Ammon's horn (tissue), 1 donor: ENCODE measurements around the gene TYROBP.
"Not testable (repeated sequence)": the region's sequence is repeated elsewhere in the genome, so short reads cannot be mapped to it uniquely, and the experiment has no call there.

Experiments used
- DNase-seq: peaks from one replicate; pipeline ENCODE4 v3.0.0-alpha.2; 2016; ENCODE audit warnings: low spot score

TYROBP gene

DNA sequence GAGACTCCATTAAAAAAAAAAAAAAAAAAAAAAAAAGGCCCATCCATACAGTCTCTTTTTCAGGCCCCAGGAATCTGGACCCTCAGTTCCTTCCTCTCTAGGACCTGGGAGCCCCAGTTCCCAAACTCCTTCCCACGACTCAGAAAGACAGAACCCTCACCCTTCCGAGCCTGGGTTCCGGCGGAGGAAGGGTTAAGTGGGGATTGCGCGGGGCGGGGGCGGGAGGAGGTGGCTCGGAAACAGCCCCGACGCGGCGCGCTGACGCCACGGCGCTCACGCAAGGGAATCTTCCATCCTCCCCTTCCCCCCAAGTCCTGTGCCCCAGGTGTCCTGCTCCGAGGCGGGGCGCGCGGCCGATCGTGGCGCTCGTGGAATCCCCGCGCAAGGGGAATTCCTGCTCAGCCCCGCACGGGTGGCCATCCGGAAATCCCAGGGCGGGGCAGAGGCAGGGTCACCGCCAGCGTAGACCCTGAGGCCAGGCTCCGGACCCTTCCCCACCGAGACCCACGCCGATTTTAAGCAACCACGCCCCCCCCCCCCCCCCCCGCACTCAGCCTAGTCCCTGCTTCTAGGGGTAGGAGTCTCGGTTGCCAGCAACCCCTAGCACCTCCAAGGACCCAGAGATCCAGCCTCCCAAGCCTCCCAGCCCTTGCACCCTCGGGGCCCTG, 8.4 kb downstream of the TYROBP start:
- peak; percentile 92 for DNase-seq

DNA sequence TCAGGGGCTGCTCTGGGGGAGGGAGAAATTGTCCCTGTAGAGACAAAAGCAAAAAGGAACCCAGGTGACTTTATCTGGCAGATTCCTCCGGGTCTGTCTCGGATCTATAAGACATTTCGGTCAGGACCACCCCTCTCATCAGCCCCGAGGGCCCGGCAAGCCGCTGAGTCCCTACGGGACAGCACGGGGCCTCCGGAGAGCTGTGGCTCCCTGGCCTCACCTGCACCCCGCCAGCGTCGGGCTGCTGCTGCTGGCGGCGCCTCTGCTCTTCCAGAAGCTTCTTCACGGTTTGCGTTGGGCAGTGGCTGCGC, 9.6 kb downstream of the TYROBP start:
- DNase-seq, result no peak

DNA sequence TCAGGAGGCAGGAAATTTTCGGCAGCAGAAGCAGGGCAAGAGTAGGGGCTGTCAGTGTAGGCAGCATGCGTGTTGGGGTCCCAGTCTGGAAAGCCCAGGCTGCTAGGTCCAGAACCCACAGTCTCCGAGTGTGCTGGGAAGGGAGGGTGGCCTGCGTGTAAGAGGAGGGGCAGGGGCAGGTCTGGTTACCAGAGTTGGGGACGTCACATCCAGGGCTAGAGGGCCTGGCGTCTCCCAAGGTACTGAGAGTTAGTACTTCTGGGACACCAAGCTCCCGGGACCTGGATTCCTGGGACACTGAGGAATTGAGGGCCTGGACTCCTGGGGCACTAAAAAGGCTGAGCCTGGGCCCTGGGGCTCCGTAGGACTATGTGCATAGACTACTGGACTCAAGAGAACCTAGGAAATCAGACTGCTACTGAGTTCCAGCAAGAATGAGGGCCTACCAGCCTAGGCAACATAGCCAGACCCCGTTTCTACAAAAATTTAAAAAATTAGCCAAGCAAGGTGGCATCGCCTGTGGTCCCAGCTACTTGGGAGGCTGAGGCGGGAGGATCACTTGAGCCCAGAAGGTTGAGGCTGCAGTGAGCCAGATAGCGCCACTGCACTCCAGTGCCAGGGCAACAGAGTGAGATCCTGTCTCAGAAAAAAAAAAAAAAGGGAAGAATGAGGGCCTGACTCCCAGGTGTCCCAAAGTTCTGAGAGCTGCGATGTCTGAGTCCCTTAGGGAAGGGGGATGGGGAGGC, 10.2 kb downstream of the TYROBP start:
- DNase-seq, result no peak

DNA sequence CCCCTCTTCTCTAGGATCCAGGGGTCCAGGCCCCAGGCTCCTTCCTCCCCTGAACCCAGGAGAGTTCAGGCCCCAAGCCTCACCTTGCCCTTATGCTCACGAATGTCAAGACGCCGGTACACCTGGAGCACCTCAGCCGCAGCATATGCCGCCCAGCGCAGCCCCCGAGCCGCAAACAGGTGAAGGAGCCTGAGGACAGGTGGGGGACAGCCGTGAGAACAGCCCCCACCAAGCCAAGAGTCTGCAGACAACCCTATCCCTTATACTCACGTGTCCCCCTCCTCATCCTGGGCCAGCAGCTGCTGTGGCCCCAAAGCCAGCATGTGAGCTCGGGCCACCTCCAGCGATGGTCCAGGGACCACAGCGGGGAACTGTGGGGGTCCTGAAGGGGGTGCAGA, 11.5 kb downstream of the TYROBP start:
- DNase-seq, result no peak

DNA sequence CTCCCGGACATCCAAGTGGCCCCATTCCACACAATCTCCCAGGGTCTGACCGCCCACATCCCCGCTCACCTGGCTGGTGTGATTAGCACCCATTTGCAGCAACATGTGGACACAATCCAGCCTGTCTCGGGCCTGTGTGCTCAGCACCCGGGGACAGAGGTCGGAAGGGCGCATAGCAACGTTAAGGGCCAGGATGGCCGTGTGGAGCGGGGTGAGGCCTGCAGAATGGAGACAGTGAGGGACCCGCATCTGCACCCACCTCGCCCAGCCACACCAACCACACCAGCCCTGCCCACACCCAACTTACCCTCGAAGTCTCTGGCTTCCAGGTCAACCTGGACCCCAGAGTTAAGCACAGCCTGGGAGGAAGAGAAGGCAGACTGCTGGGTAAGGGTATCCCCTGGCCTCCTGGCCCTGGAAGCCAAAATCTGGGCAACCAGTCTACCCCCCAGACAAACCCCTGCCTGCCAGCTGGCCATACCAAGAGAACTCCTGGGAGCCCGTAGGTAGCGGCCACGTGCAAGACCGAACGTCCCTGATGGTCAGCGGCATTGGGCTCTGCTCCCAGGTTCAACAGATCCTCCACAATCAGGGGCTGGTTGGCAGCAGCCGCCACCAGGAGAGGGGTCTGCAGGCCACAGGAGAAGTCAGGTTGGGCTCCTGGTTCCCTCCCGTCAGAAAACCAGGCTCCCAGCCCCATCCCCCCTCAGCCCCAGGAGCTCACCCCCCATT, 12.0 kb downstream of the TYROBP start:
- DNase-seq, result no peak

DNA sequence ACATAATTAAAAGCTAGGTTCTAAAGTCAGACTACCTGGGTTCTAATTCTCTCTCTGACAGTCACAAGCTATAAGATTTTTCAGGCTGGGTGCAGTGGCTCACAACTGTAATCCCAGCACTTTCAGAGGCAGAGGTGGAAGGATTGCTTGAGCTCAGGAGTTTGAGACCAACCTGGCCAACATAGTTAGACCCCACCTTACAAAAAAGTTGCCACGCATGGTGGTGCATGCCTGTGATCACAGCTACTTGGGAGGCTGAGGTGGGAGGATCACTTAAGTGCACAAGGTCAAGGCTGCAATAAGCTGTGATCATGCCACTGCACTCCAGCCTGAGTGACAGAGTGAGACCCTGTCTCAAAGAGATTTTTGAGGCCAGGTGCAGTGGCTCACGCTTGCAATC, 13.8 kb downstream of the TYROBP start:
- no peak for DNase-seq

DNA sequence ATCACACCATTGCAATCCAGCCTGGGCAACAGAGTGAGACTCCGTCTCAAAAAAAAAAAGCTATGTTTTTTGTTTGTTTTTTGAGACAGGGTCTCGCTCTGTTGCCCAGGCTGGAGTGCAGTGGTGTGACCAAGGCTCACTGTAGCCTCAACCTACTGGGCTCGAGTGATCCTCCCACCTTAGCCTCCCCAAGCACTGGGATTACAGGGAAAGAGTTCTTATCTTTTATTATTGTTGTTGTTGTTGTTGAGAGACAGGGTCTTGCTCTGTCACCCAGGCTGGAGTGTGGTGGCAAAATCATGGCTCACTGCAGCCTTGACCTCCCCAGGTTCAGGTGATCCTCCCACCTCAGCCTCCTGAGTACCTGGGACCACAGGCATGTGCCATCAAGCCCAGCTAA, 16.3 kb downstream of the TYROBP start:
- DNase-seq, result not testable (repeated sequence)

DNA sequence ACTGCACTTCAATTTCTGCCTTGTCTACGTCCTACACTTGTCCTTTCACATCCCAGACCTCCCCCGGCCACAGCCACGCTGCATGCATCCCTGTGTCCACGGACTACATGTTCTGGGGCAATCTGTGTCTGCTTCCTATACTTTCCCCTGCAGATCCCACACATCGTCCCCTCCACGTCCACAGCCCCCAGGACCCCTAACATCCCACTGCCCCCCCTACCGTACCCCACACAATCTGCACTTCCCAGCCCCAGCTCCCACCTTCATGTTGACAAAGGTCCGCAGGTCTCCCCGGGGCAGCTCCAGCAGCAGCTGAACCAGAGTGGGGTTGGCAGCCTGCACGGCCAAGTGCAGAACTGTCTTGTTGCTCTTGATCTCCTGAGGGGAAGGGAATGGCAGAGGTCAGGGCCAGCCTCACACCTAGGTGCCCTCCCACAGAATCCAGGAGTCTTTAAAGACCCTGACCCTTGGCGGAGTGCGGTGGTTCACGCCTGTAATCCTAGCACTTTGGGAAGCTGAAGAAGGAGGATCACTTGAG, 17.9 kb downstream of the TYROBP start:
- DNase-seq, result no peak

DNA sequence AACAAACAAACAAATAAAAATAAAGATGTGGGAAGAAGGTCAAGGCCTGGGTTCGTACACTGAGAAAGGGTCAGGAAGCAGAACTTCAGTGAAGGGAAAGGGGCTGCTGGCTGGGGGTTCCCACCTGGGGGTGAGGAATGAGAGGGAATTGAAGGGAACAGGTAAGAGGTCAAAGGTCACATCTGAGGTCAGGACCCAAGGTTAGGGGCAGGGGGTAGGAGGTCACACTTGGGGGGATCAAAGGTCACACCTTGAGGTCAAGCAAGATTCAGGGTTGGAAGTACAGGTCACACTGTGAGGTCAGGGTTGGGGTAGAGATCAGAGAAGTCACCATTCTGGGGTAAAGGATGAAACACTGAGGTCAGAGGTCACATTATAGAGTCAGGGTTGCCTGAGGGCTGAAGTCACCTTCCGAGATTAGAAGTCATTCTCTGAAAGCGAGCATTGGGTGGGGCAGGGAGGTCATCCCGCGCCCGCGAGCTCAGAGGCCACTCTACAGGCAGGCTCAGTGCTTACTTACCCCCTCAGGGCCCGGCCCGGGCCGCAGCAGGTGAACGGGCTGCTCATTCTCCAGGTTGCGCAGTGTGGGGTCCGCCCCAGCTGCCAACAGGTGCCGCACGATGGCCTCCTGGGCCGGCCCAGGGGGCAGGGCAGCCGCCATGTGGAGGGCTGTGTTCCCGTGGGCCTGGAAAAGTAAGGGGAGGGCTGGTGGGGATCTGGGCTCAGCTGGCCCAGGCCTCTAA, 18.6 kb downstream of the TYROBP start:
- DNase-seq, result no peak

DNA sequence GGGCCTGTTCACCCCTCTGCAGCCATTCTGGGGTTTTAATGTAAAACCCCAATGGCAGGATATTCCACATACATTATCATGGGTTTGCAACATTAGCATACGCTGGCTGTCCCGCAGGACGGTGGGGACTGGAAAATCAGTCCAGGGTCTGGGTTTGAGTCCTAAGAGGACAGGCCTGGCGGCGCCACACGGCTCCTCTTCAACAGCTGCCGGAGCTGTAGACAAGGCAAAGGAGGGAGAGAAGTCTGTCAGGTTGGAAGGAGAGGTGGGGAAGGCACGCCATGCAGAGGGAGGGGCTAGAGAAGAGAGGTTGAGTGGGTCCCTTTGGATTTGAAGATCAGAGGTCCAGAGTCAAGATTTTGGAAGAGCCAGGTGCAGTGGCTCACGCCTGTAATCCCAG, 19.7 kb downstream of the TYROBP start:
- no peak for DNase-seq

DNA sequence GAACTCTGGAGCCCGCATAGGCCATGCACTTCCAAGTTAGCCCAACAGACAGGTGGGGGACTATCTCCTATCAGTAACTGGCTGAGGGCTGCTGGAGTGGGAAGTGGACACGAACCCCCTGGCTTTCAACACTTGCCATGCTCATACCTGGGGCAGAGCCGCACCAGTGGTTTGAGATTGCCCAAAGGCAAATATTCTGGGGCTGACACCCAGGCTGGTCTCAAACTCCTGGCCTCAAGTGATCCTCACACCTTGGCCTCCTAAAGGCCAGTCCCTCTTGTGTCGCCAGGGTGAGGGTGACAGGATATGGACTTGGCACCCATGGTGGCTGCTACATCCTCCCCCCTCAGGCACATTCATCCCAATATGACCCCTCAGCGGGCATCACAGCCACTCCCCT, 20.9 kb downstream of the TYROBP start:
- no peak for DNase-seq

DNA sequence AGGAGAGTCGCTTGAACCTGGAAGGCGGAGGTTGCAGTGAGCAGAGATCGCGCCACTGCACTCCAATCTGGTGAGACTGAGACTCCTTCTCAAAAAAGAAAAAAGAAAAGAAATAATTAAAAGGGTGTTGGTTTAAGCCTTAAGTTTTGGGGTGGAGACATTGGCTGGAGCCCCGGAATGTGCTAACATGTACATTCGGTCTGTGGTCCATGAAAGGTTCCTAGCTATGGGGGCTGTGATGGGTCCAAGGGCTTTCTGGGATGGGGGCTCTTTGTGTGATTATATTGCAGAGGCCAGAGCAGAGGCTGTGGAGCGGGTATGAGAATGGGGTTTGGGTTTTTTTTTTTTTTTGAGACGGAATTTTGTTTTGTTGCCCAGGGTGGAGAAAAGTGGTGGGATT, 22.2 kb downstream of the TYROBP start:
- no peak for DNase-seq

DNA sequence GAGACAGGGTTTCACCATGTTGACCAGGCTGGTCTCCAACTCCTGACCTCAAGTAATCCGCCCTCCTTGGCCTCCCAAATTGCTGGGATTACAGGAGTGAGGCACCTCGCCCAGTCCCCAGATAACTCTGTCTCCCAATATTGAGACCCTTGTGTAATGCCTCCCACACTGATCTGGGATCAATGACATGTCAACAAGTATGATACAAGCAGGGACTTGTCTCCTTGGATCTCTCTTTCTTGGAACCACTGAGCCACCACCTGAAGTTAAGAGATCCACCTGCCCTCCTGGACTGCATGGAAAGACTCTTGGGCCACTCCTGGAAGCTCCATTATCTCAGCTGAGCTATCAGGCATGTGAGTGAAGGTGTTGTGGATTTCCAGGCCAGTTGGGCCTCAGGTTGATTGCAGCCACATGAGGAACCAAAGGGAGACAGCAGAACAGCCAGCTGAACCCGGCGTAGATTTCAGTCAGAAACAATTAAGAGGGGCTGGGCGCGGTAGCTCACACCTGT, 22.8 kb downstream of the TYROBP start:
- DNase-seq, result no peak

DNA sequence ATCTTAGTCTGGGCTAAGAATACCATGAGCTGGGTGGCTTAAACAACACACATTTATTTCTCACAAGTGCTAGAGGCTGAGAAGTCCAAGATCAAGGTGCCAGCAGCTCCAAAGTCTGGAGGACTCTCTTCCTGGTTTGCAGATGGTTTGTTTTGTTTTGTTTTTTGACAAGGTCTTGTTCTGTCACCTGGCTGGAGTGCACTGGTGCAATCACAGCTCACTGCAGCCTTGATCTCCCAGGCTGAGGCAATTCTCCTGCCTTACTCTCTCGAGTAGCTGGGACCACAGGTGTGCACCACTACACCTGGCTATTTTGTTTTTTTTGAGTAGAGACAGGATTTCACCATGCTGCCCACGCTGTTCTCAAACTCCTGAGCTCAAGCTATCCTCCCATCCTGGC, 24.2 kb downstream of the TYROBP start:
- no peak for DNase-seq

DNA sequence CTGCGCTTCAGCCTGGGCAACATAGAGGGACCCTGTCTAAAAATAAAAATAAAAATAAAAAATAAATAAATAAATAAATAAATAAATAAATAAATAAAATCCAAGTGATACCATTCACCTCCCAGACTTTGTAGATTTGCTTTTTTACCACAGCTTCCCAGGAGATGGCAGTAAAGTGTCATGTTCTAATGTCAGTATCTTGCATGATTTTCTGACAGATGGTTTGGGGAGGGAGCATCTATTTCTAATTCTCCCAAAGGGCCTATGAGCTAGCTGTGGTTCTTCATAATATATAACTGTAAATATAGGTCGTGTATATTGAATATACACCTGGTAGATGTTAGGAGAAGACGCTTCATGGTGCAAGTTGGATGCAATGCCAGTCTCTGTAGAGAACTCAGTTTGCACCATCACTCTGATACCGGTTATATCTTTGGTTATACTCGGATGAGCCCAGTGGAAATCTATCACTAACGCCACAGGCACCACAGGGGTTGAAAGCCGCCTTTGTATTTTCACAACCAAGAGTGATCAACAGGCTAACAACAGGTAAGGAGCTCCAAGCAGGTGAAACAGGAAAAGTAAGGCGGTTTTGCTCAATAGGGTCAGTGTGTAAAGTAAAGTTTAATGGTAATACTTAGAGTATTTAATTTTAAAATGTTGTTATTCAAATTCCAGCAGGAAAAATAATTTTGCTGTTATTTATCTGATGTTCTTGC, 25.8 kb downstream of the TYROBP start:
- peak; percentile 89 for DNase-seq

DNA sequence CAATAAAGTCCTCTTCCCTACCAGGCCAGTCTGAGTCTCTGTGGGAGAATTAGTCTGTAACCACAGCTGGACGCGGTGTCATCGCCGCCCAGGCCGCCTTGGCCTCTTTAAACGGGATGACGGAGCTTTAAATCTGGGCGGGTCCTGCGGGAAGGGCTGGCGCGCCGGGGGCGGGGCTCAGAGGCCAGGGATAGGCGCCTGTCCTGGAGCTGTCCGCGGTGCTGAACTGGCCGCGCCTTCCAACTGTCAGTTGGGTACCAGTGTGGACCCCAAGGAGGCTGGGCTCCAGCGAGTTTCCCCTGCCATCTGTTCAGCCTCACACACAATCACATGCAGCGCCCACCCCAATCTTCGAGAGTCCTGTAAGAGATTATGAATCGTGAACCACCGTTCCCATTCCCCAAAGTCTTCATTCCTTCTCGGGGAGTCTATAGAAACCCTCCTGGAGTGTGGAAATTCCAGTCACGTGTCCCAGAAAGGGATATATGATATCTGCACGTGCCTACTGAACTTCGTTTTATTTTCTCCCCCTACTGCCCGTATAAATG, 28.3 kb downstream of the TYROBP start:
- peak; percentile 82 for DNase-seq

DNA sequence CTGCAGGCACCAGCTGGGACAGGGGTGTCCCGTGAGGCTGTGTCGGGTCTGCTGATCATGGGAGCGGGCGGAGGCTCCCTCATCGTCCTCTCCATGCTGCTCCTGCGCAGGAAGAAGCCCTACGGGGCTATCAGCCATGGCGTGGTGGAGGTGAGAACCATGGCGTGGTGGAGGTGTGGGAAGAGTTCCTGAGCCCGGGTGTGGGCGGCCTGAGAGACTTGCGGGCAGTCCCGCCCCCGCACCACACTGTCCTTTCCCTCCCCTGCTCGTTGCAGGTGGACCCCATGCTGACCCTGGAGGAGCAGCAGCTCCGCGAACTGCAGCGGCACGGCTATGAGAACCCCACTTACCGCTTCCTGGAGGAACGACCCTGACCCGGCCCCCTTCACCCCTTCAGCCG, 29.0 kb downstream of the TYROBP start:
- DNase-seq, result no peak

DNA sequence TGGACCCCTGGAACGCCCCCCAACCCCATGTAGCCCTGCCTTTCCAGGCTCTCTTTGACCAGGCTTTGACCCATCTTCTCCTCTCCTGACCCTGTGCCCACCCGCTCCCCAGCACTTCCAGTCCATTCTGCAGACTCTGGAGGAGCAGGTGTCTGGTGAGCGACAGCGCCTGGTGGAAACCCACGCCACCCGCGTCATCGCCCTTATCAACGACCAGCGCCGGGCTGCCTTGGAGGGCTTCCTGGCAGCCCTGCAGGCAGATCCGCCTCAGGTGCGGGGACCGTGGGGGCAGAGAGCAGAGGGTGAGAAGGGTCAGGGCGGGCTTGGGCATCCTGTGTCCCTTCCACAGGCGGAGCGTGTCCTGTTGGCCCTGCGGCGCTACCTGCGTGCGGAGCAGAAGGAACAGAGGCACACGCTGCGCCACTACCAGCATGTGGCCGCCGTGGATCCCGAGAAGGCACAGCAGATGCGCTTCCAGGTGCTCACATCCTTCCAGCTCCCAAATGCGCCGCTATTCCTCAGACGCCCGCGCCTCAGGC, 33.6 kb downstream of the TYROBP start:
- DNase-seq, result no peak

DNA sequence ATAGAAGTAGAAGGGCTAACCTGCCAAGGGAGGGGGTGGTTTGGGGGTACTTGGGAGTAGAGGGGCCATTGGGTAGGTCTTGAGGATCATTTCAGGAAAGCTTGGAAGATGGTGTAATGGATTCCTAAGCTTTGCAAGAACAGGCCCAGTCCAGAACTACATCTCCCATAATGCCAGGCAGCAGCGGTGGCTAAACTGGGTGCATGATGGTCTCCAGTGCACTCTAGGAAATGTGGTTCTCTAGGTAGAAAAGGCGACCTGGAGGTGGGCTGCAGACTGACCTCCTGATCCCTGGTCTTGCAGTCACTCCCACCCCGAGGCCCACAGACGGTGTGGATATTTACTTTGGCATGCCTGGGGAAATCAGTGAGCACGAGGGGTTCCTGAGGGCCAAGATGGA, 35.9 kb downstream of the TYROBP start:
- no peak for DNase-seq

DNA sequence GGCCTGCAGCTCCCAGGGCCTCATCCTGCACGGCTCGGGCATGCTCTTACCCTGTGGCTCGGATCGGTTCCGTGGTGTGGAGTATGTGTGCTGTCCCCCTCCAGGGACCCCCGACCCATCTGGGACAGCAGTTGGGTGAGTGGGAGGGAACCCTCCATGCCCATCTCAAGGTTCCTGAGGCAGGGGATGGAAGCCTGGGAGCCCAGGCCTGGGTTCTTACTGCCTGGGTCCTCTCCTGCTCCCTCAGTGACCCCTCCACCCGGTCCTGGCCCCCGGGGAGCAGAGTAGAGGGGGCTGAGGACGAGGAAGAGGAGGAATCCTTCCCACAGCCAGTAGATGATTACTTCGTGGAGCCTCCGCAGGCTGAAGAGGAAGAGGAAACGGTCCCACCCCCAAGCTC, 36.5 kb downstream of the TYROBP start:
- DNase-seq, result no peak

DNA sequence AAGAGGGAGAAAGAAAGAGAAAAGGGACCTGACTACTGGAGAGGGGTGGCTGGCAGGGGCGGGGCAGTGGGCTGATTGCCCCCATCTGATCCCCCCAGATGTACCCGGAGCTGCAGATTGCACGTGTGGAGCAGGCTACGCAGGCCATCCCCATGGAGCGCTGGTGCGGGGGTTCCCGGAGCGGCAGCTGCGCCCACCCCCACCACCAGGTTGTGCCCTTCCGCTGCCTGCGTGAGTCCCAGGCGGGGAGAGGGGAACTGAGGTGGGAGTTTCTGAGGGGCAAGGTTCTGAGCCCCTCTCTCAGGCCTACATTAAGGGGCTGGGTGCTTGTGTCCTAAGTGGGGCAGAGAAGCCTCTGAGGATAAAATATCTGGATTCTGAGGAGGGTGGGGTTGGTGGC, 37.3 kb downstream of the TYROBP start:
- DNase-seq, result no peak
